ENCODE data around the gene PLEKHF1.

PLEKHF1 gene

GRCh38 chr19:29655648-29656335 is 9.5 kb upstream of the PLEKHF1 start:
- no peak for DNase-seq (ENCODE audit: low read depth)
- no peak overlapping the region for H3K4me3 ChIP-seq (ENCODE audit: control insufficient read depth, low read depth, low read length)
- TF ChIP-seq CTCF (IDR thresholded peaks at IDR 0.05; ENCODE audit: control insufficient read depth, insufficient read depth, low read depth, low read length, missing control alignments), result no peak

- TF ChIP-seq CTCF (IDR thresholded peaks at IDR 0.05; ENCODE audit: control insufficient read depth, insufficient read depth, low read depth, low read length, missing control alignments), result no peak
- no peak overlapping the region for H3K4me3 ChIP-seq (ENCODE audit: control insufficient read depth, low read depth, low read length)
- DNase-seq (ENCODE audit: low read depth), result no peak
Observed at GRCh38 chr19:29658221-29658991, 6.9 kb upstream of the PLEKHF1 start.

- no peak for DNase-seq (ENCODE audit: low read depth)
- no peak overlapping the region for H3K4me3 ChIP-seq (ENCODE audit: control insufficient read depth, low read depth, low read length)
- TF ChIP-seq CTCF (IDR thresholded peaks at IDR 0.05; ENCODE audit: control insufficient read depth, insufficient read depth, low read depth, low read length, missing control alignments), result no peak
Observed at GRCh38 chr19:29660835-29661234, 4.4 kb upstream of the PLEKHF1 start.

- H3K4me3 ChIP-seq (ENCODE audit: control insufficient read depth, low read depth, low read length), result peak overlapping the region; percentile 9
Observed at GRCh38 chr19:29662278-29662603, 3.0 kb upstream of the PLEKHF1 start.

GRCh38 chr19:29662604-29663404 is 2.5 kb upstream of the PLEKHF1 start:
- no peak for TF ChIP-seq CTCF (IDR thresholded peaks at IDR 0.05; ENCODE audit: control insufficient read depth, insufficient read depth, low read depth, low read length, missing control alignments)
- peak; percentile 83 for DNase-seq (ENCODE audit: low read depth)

More at GRCh38 chr19:29662278-29662603, 3.0 kb upstream of the PLEKHF1 start:
- DNase-seq (ENCODE audit: low read depth), result no peak
- no peak for TF ChIP-seq CTCF (IDR thresholded peaks at IDR 0.05; ENCODE audit: control insufficient read depth, insufficient read depth, low read depth, low read length, missing control alignments)

GRCh38 chr19:29663861-29664752 is 1.2 kb upstream of the PLEKHF1 start:
- TF ChIP-seq CTCF (IDR thresholded peaks at IDR 0.05; ENCODE audit: control insufficient read depth, insufficient read depth, low read depth, low read length, missing control alignments), result no peak
- no peak for DNase-seq (ENCODE audit: low read depth)
- no peak overlapping the region for H3K4me3 ChIP-seq (ENCODE audit: control insufficient read depth, low read depth, low read length)

More at GRCh38 chr19:29662604-29663404, 2.5 kb upstream of the PLEKHF1 start:
- H3K4me3 ChIP-seq (ENCODE audit: control insufficient read depth, low read depth, low read length), result peak overlapping the region; percentile 9

Data from AG09309 (cell line).